ENCODE results near the gene ANKRD42. TPM values are rescaled to one million over a fixed set of nuclear protein-coding genes. Genes with fewer than 3 reads are reported as not detected.
A peak's percentile ranks its signal among the peaks of the same experiment; 100 is the strongest.

The ANKRD42 gene
- total RNA-seq (2021; ENCODE audit: unreplicated experiment): 5.4 TPM
- polyA plus RNA-seq (2012): 4.2 and 5.6 TPM in 2 replicates
- percentile 41 among the genes with signal in this experiment for Bru-seq, nascent RNA
- BruChase-seq, experiment 1, labeled RNA remaining after a 6-hour chase: percentile 63 among the genes with signal in this experiment
- BruChase-seq, experiment 2, labeled RNA remaining after a 2-hour chase: percentile 55 among the genes with signal in this experiment
- long read RNA-seq, full-length matches to known transcripts: 12 of 24 reads
- long read RNA-seq, partial matches to known transcripts: 2 of 24 reads
- long read RNA-seq, other reads (novel, unspliced or antisense): 10 of 24 reads

DNA sequence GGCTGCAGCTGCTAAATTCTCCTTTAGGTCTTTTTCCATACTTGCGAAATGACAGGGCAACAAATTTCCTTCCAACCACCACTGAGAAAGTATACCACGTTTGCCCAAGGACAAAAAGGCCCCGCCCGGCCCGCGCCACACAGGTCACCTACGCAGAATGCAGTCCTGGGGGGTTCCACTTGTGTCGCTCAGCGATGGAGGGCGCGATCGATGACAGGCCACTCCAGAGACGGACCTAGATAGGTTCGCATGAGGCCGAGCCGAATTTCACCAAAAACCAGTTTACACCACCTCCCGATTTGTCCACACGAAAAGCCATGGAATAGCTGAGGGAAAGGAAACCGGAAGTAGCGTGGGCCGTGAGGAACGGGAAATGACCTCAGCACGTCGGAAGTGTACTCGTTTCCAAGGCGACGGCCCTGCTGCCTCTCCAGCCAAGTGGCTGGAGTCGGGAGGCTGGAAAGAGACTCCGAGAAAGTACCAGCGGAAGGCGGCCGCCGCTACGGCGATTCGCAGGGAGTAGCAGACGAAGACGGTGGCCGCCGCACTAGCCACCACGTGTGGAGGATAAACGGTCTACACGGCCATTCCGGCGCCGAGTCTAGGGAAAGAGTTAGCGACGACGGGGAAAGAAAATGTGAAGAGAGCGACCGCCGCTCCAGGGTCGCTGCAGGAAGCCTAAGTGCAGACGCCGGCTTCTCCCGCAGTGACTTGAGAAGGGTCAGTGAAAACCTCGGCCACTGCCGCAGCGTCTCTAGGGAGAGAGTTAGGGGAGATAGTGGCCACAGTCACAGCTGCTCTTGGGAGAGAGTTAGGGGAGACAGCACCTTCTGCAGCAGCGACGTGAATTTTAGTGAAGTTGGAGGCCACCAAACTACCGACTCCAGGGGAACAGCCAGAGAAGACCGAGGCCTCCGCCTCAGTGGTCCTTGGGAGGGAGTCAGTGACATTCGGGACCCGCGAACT lies at the start of gene ANKRD42:
Gene ANKRD42 (plus strand): TSS at position 398 of the 966 bp plus-strand sequence. CDS start 959 bp downstream, outside the sequence.
- Histone ChIP-seq H4K20me1 (ENCODE audit: insufficient read depth) (no peaks in the 10 kb centered on the region), H3K36me3 (ENCODE audit: control insufficient read depth in 1 of 2, insufficient read depth in 2 of 2, low read length in 2 of 2) (peaks cover 9 to 14% of the 10 kb centered on the region in 2 experiments; a peak in 3 of 4 replicates), H3K4me2 (ENCODE audit: low read length) (peak within 1 kb of the TSS; percentile 99), H3K4me1 (ENCODE audit: control insufficient read depth in 1 of 2, insufficient read depth in 2 of 2, low read length in 2 of 2) (peaks cover 12 to 19% of the 10 kb centered on the region in 2 experiments), H3K27ac (ENCODE audit: low read depth, low read length) (peak within 1 kb of the TSS; percentile 65), H3K4me3 (replicated peaks in 1 of 2; ENCODE audit: low read depth in 1 of 2, low read length in 2 of 2) (peak within 1 kb of the TSS; percentile 56 to 85), H3K27me3 (ENCODE audit: insufficient read depth, low read length) (no peaks in the 10 kb centered on the region), H2AFZ (ENCODE audit: low read depth, low read length, poor library complexity, severe bottlenecking) (peak within 1 kb of the TSS; percentile 74), H3K9ac (ENCODE audit: low read length) (peak within 1 kb of the TSS; percentile 88), H3K79me2 (ENCODE audit: insufficient read depth, low read length) (peaks cover 21% of the 10 kb centered on the region), H3K9me2 (ENCODE audit: insufficient read depth) (no peaks in the 10 kb centered on the region), H3K9me3 (ENCODE audit: control insufficient read depth in 1 of 2, insufficient read depth in 1 of 2, low read depth in 1 of 2, low read length in 2 of 2) (no peaks in the 10 kb centered on the region)
- RAD21 ChIA-PET (ENCODE audit: low non-redundant PET in 1 of 2, low total read pairs in 2 of 2, uncharacterized antibody in 2 of 2, unreplicated experiment in 2 of 2): no interaction called here
- ATAC-seq (peak; percentile 91), DNase-seq (ENCODE audit: low read depth, low spot score) (peak; percentile 89)
- BruUV-seq (replicated peaks): TSS peak; percentile 73
- CTCF ChIA-PET: no interaction called here
- POLR2A ChIA-PET: interaction anchor here (0.8 kb wide), 1 partner anchor 37 kb away, joined by 3 read pairs; the partner anchor contains the start of gene PCF11
- intact Hi-C loops (cut with micrococcal nuclease): loop anchor here (1.0 to 5.0 kb wide), 2 partner anchors 36 to 92 kb away; partner anchors contain the start of gene PCF11
- TF ChIP-seq, protein P1, sequence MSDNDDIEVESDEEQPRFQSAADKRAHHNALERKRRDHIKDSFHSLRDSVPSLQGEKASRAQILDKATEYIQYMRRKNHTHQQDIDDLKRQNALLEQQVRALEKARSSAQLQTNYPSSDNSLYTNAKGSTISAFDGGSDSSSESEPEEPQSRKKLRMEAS (IDR thresholded peaks at IDR 0.05): peak; percentile 83
- no peak for TF ChIP-seq EZH2 (IDR thresholded peaks at IDR 0.05)
- no peak for TF ChIP-seq RAD21 (IDR thresholded peaks at IDR 0.05; ENCODE audit: low read depth)
- TF ChIP-seq, protein P2, sequence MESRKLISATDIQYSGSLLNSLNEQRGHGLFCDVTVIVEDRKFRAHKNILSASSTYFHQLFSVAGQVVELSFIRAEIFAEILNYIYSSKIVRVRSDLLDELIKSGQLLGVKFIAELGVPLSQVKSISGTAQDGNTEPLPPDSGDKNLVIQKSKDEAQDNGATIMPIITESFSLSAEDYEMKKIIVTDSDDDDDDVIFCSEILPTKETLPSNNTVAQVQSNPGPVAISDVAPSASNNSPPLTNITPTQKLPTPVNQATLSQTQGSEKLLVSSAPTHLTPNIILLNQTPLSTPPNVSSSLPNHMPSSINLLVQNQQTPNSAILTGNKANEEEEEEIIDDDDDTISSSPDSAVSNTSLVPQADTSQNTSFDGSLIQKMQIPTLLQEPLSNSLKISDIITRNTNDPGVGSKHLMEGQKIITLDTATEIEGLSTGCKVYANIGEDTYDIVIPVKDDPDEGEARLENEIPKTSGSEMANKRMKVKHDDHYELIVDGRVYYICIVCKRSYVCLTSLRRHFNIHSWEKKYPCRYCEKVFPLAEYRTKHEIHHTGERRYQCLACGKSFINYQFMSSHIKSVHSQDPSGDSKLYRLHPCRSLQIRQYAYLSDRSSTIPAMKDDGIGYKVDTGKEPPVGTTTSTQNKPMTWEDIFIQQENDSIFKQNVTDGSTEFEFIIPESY (IDR thresholded peaks at IDR 0.05; ENCODE audit: extremely low read depth, insufficient replicate concordance, low read length): no peak
- no peak for TF ChIP-seq FOSL1 (IDR thresholded peaks at IDR 0.05; ENCODE audit: low read depth)
- TF ChIP-seq EZH2phosphoT487 (IDR thresholded peaks at IDR 0.05; ENCODE audit: borderline replicate concordance): no peak
- no peak for TF ChIP-seq CBX3 (IDR thresholded peaks at IDR 0.05; ENCODE audit: low read depth)
- TF ChIP-seq POLR2AphosphoS5 (IDR thresholded peaks at IDR 0.05; ENCODE audit: low read depth, low read length): peak; percentile 76
- TF ChIP-seq, protein P3, sequence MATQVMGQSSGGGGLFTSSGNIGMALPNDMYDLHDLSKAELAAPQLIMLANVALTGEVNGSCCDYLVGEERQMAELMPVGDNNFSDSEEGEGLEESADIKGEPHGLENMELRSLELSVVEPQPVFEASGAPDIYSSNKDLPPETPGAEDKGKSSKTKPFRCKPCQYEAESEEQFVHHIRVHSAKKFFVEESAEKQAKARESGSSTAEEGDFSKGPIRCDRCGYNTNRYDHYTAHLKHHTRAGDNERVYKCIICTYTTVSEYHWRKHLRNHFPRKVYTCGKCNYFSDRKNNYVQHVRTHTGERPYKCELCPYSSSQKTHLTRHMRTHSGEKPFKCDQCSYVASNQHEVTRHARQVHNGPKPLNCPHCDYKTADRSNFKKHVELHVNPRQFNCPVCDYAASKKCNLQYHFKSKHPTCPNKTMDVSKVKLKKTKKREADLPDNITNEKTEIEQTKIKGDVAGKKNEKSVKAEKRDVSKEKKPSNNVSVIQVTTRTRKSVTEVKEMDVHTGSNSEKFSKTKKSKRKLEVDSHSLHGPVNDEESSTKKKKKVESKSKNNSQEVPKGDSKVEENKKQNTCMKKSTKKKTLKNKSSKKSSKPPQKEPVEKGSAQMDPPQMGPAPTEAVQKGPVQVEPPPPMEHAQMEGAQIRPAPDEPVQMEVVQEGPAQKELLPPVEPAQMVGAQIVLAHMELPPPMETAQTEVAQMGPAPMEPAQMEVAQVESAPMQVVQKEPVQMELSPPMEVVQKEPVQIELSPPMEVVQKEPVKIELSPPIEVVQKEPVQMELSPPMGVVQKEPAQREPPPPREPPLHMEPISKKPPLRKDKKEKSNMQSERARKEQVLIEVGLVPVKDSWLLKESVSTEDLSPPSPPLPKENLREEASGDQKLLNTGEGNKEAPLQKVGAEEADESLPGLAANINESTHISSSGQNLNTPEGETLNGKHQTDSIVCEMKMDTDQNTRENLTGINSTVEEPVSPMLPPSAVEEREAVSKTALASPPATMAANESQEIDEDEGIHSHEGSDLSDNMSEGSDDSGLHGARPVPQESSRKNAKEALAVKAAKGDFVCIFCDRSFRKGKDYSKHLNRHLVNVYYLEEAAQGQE (IDR thresholded peaks at IDR 0.05; ENCODE audit: low read depth): no peak
- no peak; the same call in none of the 2 replicates for TF ChIP-seq SIN3A (IDR thresholded peaks at IDR 0.05; ENCODE audit: low read depth)
- peak; percentile 32 for TF ChIP-seq POLR2A (IDR thresholded peaks at IDR 0.05; ENCODE audit: borderline replicate concordance, extremely low read depth, insufficient read depth, insufficient read length)
- TF ChIP-seq, protein P4, sequence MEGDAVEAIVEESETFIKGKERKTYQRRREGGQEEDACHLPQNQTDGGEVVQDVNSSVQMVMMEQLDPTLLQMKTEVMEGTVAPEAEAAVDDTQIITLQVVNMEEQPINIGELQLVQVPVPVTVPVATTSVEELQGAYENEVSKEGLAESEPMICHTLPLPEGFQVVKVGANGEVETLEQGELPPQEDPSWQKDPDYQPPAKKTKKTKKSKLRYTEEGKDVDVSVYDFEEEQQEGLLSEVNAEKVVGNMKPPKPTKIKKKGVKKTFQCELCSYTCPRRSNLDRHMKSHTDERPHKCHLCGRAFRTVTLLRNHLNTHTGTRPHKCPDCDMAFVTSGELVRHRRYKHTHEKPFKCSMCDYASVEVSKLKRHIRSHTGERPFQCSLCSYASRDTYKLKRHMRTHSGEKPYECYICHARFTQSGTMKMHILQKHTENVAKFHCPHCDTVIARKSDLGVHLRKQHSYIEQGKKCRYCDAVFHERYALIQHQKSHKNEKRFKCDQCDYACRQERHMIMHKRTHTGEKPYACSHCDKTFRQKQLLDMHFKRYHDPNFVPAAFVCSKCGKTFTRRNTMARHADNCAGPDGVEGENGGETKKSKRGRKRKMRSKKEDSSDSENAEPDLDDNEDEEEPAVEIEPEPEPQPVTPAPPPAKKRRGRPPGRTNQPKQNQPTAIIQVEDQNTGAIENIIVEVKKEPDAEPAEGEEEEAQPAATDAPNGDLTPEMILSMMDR (IDR thresholded peaks at IDR 0.05 in 2 of 3, conservative IDR thresholded peaks at IDR 0.05 in 1 of 3; ENCODE audit: borderline replicate concordance in 1 of 3, insufficient read depth in 1 of 3, low read depth in 2 of 3, low read length in 2 of 3): no peak
- no peak for TF ChIP-seq SP1 (IDR thresholded peaks at IDR 0.05; ENCODE audit: low read depth)
- peak; percentile 14; the same call in 1 of the 2 replicates for TF ChIP-seq SRF (IDR thresholded peaks at IDR 0.05; ENCODE audit: low read depth)
- TF ChIP-seq ZFX (IDR thresholded peaks at IDR 0.05): peak; percentile 61; the same call in 1 of the 2 replicates
- TF ChIP-seq CEBPB (IDR thresholded peaks at IDR 0.05; ENCODE audit: low read depth): no peak
- peak; percentile 89 for TF ChIP-seq ELF1 (IDR thresholded peaks at IDR 0.05; ENCODE audit: borderline replicate concordance, low read depth)

Data from HCT116 (cell line).